C1 segment of cervical spinal cord (tissue), 14 donors: Measurements from ENCODE around the gene PTPRM.

Experiments used
- DNase-seq, 14 donors: peaks; one replicate each; lab custom pipeline; 2025; lab: John Stamatoyannopoulos, UW

The PTPRM gene

DNA sequence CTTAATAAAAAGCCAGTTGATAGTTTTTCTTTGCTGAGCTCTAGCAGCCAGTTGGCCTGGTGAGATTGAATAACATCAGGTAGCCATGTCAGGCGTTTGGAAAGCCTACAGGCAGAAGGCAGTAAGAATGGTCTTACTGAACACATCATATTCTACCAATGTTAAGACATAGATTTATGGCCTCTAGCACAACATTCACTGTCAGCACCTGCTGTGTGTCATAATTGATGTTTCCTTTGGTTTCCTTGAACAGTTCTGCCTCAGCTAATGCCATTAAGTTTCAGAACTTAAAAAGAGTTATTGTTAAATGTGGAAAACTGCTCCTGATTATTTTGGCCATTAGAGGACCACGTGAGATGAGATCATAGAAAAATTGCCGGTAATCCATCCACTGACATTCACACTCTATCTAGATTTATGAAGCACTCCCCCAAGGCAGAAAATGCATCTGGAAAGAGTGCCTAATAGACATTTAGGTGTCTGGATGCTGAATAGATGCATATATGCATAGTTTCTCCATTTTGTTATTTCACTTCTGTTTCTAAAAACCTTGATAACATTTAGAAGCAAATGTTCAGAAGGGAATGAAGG, 434.7 kb downstream of the PTPRM start:
- no peak for DNase-seq

- DNase-seq, result no peak
Measured at GRCh38 chr18:8003878-8004675, 437.0 kb downstream of the PTPRM start.

GRCh38 chr18:8004792-8005191, 437.7 kb downstream of the PTPRM start:
- no peak for DNase-seq

DNA sequence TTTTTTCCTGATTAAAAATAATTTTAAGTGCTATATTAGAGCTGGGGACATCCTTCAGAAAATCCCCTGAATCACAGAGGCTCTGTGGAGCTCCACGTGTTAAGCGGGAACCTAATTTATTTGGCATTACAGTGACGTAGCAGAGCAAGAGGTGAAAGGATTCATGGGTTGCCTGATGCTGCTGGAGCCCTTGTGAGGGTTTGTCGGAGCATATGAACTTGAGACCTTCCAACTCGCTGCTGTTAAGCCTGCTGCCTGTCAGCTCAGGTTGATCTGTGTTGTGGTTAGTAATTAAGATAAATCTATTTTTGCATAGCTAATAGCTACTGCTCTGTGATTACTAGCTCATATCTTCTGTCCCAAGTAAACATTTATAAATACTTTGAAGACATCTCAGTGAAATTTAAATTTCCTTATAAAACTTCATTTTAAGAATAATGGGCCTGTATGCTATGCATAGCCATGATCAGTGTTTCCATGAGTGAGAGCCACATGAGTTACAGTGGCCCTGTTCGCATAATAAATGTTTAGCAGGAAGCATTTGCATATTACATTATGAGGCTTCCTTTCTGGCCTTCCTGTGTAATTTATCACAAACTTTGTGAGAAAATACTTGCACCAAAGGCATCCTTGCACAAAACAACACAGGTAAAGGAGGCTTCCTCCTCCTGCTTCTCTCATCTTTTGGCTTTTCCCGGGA, 438.9 kb downstream of the PTPRM start:
- DNase-seq, result no peak

GRCh38 chr18:8006979-8007378, 439.9 kb downstream of the PTPRM start:
- no peak for DNase-seq

DNA sequence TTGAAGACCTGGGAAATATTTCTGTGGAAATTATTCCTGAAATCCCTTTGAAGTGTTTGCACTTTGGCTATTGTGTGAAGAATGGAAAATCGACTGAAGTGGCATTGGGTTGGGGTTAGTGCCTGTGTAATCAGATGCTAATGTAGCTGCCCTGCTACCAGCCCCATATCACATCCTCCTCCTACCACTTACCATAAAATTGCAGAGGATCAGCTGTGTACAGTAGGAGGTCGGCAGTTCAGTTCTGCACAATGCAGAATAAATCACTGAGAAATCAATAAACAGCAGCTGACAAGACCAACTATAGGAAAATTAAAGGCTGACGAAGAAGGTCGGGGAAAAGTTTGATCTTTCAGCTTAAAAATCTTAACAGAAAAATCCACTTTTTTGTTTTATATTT, 440.9 kb downstream of the PTPRM start:
- DNase-seq, result no peak

DNA sequence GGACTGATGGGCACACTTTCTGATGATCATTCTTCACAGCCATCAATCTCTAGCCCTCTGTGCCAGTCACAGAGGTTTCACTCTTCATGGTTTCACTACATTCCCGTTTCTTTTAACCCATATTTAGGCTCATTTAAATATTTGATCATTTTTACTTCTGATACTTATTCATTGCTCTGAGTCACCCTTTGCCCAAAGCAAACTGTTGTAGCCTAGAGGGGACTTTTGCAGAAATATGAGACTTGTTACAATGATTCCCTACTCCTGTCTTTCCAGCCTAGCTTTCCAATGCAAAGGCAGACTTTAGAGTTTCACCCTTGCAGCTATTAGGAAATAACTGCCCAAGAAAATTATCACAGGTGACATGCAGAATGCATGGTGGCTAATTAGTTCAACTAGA, 444.2 kb downstream of the PTPRM start:
- DNase-seq, result no peak

DNA sequence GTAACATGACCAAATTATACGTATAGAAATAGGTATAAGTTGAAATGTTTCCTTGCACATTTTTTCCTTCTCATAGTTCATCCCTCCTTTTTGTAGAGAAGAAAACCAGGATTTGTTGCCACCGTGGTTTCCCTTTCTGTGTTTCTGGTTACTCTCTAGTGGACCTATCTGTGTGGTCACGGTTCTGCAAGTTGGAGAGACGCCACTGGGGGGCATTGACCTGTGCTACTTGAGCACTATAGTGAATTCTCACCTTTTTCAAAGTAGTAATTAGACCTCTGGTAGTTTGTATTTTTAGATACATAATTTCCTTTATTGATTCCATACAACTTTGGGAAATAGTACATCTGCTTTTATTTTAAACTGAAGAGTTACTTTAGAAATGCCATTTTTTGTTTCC, 444.8 kb downstream of the PTPRM start:
- DNase-seq, result no peak

GRCh38 chr18:8018701-8019331, 451.7 kb downstream of the PTPRM start:
- DNase-seq, result no peak

DNA sequence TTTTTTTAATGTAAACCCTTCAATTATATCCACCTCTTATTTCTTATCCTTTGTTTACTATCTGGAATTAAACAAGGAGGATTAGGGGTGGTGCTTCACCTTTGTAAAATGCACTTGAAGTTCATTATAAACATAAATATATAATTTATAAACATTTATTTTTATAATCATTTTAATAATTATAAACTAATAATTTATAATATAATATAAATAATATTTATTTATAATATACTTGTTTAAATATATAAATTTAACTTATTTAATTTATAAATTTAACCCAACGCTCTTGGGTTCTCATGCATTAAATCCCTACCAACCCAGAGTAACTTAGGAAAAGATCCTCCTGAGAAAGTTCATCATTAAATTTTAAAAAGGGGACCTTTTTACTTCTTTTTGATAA, 452.5 kb downstream of the PTPRM start:
- no peak for DNase-seq

GRCh38 chr18:8020132-8020846, 453.2 kb downstream of the PTPRM start:
- no peak for DNase-seq

DNA sequence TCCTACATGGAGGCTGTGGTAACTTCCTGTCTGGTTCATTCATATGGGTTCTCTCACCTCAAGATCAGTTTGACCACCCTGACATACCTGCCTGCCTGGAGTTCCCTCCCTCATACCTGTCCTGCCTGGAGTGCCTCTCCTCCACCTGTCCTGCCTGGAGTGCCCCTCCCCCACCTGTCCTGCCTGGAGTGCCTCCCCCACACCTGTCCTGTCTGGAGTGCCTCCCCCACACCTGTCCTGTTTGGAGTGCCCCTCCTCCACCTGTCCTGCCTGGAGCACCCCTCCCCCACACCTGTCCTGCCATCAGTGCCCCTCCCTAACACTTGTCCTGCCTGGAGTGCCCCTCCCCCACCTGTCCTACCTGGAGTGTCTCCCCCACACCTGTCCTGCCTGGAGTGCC, 461.9 kb downstream of the PTPRM start:
- no peak for DNase-seq

DNA sequence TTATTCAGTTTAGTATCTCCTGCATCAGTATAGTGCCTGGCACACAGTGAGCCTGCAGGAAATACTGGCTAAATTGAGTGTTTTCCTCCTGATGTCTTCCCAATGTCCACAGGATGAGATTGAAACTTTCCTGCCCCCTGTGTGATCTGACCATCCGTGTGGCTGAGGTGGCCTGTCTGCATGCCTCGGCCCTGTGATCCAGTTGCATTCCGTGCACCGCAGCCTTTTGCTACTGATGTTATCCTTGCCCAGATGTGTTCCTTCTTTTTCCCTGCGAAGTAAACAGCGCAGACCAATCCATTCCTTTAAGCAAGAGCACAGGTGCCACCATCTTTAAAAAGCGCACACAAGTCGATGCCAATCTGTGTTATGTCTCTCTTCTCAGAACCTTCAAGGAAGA, 462.6 kb downstream of the PTPRM start:
- DNase-seq, result no peak

DNA sequence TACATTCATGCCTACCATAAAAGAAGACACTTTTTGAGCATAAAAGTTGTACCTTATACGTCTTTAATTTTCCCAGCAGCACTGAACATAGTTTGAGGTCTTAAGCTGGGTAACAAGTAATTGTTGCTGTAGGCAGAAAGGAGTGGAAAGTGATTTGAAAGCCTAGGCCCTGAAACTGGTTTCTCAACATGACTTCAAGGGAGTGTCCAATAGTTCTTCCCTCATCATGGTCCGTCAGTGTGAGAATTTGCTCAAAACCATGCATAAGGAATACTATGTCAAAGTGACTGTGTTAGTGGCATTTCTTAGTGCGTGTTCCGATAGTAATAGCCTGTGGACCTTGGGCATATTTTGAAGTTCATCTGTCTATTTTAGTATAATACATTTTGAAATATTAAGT, 463.1 kb downstream of the PTPRM start:
- DNase-seq, result no peak

DNA sequence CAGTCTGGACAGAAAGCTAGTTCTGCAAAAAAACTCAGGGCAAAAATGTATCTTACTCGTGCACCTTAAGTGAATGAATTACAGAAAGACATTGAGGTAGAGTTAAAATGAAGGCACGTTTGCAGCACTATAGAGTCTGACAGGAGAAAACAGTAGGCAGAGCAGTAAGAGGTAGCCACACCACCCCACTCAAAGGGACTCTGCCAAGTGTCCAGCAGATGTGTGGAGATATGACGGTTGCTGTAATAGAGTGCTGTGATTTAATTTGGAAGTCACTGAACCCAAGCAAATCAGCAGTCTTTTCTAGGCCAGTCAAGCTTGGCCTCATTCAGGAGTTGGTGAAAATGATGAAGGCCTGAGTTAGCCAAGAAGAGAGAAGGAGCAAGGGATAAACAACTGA, 464.4 kb downstream of the PTPRM start:
- DNase-seq, result no peak

DNA sequence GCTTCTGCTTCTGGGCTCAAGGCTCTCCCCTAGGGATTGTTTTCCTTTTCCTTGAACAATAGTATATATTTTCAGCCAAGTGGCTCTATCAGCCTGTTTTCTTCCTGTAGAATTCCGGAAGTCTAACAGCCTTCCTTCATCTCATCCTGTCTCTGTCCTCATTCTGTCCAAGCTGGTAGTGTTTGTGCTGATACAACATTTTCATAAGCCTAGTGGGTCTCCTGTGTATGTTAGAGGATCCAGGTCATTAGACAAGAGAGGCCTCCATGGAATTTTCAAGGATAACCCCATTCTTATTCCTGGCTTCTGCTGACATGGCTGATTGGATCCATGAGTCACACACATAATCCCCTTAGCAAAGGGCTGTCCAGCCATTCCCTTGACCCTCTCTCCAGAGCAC, 467.6 kb downstream of the PTPRM start:
- no peak for DNase-seq

DNA sequence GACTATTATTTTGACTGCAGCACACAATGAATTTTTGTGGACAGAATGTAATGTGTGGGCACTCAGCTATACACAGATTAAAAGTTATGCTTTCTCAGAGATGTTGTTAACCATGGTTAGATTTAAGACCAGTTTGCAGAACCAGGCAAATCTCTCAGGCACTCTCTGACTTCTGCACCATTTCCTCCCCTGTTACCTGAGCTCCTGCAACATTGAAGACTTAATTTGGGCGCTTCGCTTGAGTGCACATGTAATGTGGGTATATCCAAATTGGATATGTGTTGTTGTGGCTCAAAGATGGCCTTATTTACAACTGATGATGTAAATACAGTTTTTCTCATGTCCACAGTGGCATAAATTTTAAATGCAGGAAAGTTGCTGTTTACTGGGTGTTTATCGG, 469.4 kb downstream of the PTPRM start:
- no peak for DNase-seq

DNA sequence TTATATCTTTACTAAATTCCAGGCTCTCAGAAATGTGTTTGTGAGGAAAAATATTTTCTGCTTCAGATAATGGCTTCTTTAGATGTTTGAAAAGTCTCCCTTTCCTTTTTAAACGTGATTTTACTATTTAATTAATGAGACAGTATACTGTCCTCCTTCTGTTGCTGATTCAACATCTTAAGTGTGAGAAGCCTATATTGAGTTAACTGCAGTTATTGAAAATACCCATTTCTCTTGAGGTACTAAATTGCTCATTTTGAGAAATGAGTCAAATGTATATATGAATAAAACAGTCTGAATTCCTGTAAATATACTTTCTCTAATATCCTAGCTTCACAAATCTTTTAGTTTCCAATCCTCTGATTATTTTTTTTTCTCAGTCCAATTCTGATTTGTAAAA, 470.2 kb downstream of the PTPRM start:
- no peak for DNase-seq

DNA sequence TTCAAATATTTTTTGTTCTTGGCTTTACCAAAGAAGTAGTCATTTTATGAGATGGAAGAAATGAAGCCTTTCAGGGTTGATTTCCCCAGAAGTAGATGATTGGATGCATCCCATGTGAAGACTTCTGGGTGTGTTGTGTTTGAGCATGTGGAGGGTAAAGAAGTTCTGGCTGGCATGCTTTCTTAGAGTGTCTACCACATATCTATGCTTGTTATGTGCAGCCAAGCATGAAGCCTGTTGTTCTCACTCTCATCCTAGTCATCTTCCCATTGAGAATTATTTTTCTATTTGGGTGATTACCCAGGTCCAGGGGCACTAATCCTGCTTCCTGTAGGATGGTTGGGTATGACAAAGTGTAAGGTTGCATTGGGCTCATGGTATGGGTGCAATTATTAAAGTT, 472.9 kb downstream of the PTPRM start:
- DNase-seq, result no peak

DNA sequence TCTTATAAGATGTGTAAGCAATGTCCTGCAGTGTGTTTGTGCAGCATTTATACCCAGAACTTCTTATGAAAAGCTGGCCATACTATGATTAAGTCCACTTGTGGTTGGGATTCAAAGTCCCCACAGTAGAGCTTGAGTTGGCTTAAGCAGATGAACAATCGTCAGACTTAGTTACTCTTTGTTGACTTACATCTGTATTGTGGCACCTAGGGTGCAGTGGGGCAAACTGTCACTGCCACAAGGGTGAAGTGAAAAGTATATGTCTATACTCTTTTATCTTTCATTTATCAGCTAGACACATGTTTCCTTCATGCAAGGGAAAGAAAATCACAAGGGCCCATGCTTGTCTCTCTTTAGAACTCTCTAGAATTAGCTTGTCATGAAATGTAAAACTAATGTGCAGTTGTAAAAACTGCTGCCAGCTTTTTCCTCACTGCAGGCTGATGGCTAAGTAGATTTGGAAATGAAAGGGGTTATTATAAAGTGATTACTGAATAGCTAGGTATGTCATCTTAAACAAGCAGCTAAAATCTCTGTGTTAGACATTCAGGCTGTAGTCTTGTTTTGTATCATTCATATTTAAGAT, 474.5 kb downstream of the PTPRM start:
- DNase-seq, result no peak

DNA sequence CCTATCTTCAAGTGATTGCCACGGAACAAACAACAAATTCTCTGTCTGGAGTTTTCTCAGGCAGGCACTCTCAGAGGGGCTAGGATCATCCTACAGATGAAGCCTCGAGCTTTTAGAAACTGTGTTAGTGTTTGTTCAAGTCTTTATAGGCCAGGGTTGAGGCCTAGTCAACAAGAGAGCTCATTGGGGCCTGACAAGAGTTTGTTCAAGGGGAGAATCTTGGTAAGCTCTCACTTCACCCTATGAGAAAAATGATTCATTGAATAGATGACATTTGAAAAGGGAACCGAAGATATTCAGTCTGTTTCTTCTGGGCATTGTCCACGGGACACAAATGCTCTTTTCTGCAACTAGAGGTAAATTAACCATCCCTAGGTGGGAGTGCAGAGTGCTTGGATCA, 476.9 kb downstream of the PTPRM start:
- DNase-seq, result no peak
